OCI-M2 (cell line): ENCODE measurements around the gene IGFALS.

Source experiments
- DNase-seq: peaks from one replicate; lab custom pipeline; 2025; ENCODE audit not compliant: unreplicated experiment; lab: John Stamatoyannopoulos, UW

The IGFALS gene

DNA sequence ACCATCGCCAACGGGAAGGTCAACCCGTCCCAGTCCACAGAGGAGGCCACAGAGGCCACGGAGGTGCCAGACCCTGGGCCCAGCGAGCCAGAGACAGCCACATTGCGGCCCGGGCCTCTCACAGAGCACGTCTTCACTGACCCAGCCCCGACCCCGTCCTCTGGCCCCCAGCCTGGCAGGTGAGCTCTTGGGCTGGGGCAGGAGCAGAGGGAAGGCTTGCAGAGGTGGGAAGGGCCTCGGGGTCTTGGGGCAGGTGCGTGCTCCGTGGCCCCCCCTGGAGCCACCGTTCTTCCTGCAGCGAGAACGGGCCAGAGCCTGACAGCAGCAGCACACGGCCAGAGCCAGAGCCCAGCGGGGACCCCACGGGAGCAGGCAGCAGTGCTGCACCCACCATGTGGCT lies 27.3 kb downstream of the IGFALS start:
- no peak for DNase-seq

DNA sequence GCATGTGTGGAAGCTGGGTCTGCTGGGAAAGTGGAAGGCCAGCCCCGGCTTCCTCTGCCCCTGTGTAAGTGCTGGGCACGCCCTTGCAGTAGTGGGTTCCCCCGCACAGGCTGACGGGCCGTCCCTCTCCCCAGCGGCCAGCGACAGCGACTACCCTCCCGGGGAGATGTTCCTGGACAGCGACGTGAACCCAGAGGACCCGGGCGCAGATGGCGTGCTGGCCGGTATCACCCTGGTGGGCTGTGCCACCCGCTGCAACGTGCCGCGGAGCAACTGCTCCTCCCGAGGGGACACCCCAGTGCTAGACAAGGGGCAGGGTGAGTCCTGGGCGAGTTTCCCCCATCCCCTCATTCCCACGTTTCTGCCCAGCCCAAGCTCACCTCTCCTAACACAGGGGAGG lies 27.7 kb downstream of the IGFALS start:
- DNase-seq: no peak

DNA sequence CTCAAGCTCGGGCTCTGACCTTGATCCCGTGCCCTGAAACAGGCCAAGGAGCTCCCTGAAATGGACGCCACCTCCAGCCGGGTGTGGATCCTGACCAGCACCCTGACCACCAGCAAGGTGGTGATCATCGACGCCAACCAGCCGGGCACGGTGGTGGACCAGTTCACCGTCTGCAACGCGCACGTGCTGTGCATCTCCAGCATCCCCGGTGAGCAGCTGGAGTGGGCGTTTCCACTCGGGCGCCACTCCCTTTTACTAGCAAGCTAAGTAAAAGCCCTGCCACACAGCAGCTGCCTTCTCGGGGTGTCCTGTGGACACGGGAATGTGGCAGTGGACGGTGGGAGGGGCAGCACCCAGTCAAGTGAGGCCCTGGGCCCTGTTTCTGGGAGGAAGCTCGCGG lies 28.5 kb downstream of the IGFALS start:
- no peak for DNase-seq

DNA sequence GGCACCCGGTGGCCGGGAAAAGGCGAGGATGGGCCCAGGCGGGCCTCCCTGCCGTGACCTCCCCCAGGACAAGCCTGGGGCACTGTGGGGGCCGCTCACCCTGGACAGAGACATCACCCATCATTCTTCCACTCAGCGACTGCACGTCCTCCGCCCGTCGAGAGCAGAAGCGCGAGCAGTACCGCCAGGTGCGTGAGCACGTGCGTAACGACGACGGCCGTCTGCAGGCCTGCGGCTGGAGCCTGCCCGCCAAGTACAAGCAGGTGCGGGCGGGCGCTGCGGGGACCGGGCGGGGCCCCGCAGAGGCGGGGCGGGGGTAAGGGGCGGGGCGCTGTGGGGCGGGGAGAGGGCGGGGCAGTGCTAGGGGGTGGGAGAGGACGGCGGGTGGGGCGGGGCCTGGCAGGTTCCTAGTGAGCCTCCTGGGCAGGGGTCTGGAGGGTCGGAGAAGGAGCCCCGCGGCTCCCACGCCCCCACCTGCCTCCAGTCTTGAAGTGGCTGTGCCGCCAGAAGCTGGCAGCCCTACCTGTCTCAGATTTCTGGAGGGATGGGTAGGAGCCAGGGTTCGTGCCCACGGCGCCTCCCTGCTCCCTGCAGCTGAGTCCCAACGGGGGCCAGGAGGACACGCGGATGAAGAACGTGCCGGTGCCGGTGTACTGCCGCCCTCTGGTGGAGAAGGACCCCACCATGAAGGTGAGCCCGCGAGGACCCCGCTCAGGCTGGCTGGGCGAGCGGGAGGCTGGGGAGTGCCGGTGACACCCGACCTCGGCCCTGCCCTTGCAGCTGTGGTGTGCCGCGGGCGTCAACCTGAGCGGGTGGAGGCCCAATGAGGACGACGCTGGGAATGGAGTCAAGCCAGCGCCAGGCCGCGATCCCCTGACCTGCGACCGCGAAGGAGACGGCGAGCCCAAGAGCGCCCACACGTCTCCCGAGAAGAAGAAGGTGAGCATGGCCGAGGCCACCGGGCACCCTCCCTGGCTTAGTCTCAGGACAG lies 29.7 kb downstream of the IGFALS start:
- no peak for DNase-seq

DNA sequence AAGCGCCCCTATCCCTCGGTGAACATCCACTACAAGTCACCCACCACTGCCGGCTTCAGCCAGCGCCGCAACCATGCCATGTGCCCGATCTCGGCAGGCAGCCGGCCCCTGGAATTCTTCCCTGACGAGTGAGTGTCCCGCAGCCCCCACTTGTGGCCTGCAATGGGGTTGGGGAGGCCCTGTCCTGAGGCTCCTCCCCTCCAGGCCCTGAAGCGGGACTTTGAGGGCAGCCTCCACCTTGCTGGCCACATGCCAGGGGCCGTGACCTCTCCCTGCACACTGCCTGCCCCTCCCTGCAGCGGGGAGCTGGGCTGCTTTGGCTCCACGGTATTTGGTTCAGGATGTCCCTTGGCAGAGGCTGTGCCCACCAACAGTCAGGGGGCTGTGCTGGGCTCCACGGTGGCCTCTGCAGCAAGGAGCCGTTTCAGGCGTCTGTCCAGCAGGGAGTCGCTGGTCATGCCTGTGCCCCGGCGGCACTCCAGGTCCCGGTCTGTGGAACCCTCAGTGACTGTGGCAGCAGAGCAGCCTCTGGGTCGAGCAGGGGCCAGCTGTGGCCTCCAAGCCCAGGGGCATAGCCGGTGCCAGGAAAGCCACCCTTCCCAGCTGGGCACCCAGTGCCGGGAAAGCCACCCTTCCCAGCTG lies 30.5 kb downstream of the IGFALS start:
- DNase-seq: no peak

DNA sequence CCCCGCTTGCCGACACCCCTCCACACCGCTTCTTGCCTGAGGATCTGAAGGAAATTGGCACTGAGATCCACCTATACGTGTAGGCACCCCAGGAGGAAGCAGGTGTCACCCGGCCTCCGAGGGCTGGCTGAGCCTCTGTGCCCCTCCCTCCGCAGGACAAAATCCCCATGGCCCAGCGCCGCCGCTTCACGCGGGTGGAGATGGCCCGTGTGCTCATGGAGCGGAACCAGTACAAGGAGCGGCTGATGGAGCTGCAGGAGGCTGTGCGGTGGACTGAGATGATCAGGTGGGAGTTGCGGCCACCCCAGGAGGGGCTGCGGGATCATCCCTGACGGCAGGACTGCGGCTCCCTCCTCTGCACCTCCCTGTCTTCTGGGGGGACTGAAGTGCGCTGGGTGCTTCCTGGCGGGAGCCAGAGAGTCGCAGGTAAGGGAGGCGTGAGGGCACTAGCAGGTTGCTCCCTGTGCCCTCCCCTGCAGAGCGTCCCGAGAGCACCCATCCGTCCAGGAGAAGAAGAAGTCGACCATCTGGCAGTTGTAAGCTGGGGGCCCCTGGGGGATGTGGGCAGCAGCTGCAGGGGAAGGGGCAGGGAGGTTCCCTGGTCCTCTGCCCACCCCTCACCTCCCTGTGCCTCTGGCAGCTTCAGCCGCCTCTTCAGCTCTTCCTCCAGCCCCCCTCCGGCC lies 31.2 kb downstream of the IGFALS start:
- no peak for DNase-seq

DNA sequence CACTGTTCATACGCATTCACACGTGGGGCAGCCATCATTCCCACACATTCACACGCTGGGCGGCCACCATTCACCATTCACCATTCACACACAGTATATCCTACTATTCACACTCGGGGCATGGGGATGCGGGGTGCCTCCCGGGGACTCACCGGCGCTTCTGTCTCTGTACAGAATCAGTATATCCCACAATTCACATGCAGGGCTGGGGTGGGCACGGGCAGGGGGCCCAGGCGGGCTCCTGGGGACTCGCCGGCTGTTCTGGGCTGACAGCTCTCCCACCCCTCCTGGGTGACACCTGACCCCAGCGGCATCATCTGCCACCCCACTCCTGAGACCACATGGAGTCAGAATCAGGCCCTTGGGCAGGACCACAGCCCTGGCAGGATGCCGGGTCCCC lies 31.8 kb downstream of the IGFALS start:
- DNase-seq: no peak

DNA sequence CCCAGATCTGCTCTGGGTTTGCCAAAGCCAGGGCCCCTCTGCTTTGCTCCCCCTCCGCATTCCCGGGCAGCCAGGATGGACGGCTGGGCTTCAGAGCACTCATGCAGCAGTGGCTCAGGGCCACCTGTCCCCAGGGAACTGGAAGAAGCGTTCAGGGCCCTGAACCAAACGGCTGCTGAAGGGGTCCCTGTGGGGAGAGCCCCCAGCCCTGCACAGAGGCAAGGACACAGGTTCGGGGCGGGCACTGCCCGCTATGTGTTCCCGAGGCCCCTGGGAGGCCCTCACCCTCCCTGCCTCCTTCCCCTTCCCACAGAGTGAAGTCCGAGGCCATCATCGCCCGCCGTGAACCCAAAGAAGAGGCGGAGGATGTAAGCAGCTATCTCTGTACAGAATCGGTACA lies 32.6 kb downstream of the IGFALS start:
- DNase-seq: no peak

DNA sequence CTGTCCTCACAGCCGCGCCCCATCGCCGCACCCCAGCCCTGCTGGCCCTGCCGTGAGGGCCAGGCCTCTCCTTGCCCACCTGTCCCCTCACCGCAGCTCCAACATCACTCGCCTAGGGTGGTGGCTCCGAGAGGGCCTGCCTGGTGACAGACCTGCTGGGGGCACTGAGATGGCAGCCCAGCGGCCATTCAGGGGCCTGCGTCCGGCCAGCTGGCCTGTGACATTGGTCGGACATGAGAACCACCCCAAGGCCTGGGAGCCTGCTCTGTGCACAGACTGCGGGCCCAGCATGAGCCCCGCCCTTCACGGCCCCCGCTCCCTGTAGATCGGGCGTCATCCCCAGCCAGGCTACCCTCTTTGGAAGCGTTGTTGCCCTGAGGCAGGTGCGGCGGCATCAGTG lies 34.0 kb downstream of the IGFALS start:
- DNase-seq: no peak

DNA sequence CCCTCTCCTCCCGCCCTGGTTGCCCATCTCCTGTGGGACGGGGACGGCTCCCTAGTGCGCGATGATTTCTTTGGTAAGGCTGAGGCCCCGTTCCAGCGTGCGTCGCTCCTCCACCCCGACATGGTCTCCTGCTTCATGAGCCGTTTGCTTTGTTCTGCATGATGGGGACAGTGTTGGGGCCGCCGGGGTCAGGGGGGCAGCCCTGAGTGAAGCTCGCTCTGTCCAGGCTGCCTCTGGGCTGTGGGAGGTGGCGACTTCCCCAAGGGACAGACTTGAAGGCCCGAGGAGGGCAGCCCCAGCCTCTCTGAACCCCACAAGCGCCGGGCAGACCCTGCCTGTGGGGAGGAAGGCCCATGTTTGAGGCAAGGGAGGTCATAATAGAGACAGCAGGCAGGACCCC lies 34.6 kb downstream of the IGFALS start:
- no peak for DNase-seq

DNA sequence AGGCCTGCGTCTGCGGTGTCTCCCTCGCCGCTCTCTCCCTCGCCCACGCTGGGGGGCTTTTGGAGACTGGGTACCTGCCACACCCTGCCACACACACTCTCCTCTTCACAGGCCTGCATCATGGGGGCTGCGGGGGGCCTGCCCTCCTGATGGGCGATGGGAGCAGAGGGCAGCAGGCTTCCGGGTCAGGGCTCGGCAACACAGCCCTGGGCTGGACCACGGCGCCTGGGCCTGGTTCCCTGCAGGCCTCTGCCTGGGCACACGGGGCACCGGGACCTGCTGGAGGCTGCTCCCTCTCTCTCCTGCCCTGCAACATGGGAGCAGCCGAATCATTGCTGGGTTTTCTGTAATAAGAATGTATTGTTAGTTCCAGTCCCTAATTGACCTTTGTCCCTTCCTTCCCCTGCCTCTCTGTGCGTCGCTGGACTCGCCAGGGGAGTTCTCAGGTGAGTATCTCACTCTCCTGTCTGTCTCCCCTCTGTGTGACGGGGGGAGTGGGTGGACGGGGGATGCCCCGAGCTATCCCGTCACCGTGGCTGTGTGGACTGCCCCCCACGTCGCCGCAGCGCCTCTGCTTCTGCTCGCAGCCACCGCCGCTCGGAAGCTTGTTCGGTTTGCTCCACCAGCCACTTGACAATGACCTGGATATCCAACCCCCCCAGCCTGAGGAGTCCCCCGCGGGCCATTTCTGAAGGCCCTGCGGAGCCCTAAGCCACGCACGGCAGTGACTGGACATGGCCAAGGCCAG lies 35.6 kb downstream of the IGFALS start:
- no peak for DNase-seq

DNA sequence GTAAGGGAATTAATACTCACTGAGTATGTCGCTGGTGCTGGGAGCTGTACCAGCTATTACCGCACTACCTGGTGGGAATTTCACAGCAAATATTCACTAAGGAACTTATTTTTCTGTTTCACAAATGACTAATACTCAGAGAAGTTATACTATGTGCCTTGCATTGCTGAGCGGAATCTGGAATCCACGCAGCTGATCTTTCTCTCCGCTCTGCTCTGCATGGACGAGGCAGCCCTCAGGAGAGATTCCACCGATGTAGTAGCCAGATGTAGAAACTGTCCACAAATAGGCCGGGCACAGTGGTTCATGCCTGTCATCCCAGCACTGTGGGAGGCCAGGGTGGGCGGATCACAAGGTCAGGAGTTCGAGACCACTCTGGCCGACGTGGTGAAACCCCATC lies 39.3 kb downstream of the IGFALS start:
- no peak for DNase-seq

DNA sequence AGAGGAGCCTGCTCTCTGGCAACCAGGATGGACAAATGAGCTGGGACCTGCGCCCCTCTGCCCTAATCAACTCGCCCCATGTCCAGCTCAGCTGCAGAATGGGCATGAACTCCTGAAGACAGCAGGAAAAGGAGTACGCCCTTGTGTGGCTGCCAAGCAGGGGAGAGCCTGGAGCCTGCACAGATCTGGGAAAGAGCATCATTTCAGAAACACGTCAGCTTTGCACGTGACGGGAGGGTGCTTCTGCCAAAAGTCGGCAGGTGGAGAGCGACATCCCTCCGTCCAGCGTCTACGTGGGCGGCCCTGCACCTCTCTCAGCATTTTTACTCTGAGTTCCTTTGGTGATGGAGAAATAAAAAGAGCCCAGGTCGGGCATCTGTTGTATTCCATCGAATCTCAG lies 40.7 kb downstream of the IGFALS start:
- no peak for DNase-seq

DNA sequence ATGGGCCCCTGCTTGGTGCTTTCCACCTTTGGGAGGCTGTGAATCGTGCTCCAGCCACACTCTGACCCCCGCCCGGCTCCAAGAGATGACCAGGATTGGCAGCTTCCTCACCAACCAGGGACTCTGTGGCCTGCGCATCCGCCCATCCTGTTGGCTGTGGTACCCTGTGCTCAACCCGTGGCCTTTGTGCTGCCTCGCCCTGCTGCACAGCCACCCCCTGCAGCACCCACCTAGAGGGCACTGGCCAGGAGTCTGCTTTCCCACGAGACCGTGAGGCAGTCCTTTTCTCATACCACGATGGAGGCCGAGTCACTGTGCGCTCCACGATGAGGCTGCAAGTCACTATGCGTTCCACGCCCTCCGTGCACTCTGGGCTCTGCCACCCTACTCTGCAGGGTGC lies 41.6 kb downstream of the IGFALS start:
- DNase-seq: no peak

DNA sequence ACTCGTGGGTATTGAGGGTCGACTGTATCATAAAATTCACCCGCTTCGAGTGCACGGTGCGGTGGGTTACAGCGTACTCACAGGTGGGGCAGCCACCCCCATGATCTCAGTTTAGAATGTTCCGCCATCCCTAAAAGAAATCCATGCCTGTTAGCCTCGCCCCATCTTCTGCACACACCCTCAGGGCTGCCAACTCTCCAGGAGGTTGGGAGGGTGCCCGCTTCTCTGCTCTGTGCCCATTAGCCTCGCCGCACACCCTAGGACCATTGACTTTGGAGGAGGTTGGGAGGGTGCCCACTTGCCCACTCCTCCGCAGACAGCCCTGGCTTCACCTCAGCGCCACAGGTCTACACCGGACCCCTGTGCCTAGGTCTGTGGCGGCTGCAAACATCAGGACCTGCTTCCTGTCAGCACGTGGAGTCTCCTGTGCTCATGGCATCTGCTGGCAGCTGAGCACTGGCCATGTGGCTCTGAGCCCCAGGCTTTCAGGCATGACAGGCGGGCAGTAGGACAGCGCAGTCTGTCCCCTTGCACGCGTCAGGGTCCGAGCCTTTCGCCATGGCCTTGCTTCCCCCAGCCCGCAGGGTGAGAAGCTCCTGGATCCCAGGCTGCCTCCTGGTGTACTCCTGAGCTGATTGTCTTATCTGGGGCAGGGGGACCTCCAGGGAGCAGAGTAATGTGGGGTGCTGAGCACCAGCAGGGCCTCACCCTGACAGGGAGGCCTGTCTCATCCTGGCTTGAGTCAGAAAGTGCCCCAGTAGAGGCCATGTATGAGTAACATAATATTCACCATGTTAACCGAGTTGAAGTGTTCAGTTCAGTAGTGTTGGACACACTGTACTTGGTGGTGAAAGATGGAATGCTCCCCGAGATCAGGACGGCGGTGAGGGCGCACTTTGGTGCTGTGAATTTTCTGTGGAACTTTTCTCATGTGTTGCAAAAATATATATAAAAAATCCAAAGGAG lies 44.1 kb downstream of the IGFALS start:
- DNase-seq: no peak

DNA sequence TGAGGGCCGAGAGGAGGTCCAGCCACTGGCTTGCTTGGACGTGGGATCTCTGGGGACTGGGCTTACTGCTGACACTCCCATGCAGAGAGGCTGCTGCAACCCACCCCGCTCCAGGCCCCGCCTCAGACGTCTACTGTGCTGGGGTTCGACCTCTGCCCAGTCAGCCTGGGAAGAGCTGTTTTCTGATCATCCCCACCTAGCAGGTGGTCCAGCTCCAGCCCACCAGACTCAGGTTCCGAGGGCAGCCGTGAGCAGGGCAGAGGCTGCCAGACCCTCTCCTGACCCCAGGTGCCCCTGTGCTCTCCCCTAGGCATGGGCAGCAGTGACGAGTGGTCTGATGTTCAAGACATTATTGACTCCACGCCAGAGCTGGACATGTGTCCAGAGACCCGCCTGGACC lies 45.6 kb downstream of the IGFALS start:
- no peak for DNase-seq

DNA sequence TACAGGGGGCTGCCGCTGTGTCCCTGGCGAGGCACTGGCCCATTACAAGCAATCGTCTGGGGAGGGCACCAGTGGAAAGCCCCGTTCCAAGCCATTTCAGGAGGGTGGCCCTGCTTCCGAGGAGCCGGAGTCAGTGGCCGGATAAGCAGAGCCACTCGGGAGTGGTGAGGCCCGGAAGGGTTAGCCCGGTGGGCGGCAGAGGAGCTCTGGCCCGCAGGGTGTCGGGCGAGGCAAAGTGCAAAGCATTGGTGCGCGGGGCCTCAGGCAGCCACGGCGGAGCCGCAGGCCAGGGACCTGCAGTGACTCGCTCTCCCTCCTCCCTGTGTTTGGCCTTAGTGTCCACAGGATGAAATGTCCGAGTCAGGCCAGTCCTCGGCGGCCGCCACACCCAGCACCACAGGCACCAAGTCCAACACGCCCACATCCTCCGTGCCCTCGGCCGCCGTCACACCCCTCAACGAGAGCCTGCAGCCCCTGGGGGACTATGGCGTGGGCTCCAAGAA lies 46.8 kb downstream of the IGFALS start:
- DNase-seq: no peak

DNA sequence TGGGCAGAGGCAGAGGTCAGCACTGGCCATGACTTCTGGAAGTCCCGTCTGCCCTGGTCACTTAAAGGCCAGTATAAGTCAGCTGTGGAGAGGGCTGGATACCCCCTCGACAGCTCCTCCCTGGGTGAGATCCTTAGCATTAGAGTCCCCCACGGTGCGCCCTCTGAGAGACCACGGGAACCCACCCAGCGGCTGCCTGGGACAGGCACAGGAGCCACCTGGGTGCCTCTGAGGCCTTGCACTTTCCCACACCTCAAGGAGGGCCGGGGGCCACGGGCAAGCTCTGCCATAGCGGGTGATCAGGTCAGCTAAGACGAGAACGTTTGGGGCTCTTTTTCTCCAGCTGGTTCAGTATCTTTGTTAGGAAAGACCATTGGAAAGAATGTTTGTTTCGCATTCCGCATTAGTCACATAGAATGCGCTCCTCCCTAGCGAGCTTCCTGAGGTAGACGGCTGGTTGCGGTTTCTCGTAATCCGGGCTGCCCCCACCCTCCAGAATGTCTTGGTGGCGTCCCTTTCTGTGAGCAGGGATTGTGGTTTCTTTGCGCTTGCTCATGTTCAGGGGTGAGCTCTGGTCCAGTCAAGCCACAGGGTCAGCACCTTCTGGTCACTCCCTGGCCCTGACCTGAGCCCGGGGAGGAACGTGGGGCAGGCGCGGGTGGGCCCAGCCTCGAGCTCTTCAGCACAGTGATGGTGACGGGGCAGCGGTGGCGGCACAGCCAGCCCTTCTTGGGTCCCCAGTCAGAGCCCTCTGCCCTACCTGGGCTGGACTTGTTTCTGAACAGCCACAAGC lies 47.4 kb downstream of the IGFALS start:
- no peak for DNase-seq
